DND-41 (cell line): Measurements from ENCODE around the gene UVSSA.

ENCODE experiments used
- ATAC-seq: fragments of 200-7000 bp; cut with Tn5 transposase; 3 replicates; pipeline ENCODE4 v1.9.1; 2021; ENCODE audit warnings: low read depth; ENCODE audit not compliant: insufficient read depth
- DNase-seq: peaks from one replicate; pipeline ENCODE4 v3.0.0-alpha.2; 2020
- H2AFZ ChIP-seq: 2 replicates; pipeline ENCODE4 v1.6.0; 2012; ENCODE audit warnings: low read depth, low read length
- H3K27ac ChIP-seq: 2 replicates; pipeline ENCODE4 v1.5.1; 2012; ENCODE audit warnings: low read length, inconsistent platforms
- H3K27me3 ChIP-seq: fragments of 200-600 bp; sonication (generic); 2 replicates; pipeline ENCODE4 v1.6.0; 2012; ENCODE audit warnings: low read length, mild to moderate bottlenecking, inconsistent platforms; ENCODE audit not compliant: insufficient read depth, poor library complexity
- H3K36me3 ChIP-seq: 2 replicates; pipeline ENCODE4 v1.5.1; 2012; ENCODE audit warnings: low read length, inconsistent platforms; ENCODE audit not compliant: insufficient read depth
- H3K4me1 ChIP-seq: 2 replicates; pipeline ENCODE4 v1.5.1; 2012; ENCODE audit warnings: mild to moderate bottlenecking, low read length; ENCODE audit not compliant: insufficient read depth
- H3K4me2 ChIP-seq: 2 replicates; pipeline ENCODE4 v1.6.0; 2012; ENCODE audit warnings: mild to moderate bottlenecking, moderate library complexity, low read length, inconsistent platforms; ENCODE audit not compliant: insufficient read depth
- H3K4me3 ChIP-seq, 2 experiments: fragments of 200-600 bp in 1 of 2; shearing (Covaris generic) in 1 of 2; 2 replicates each; pipeline ENCODE4 v1.5.1; 2012 to 2016; ENCODE audit warnings: inconsistent platforms in 2 of 2, low read length in 2 of 2, mild to moderate bottlenecking in 2 of 2, low read depth in 1 of 2, moderate library complexity in 1 of 2
- H3K79me2 ChIP-seq: 2 replicates; pipeline ENCODE4 v1.6.0; 2012; ENCODE audit warnings: low read length, inconsistent platforms; ENCODE audit not compliant: insufficient read depth
- H3K9ac ChIP-seq: 2 replicates; pipeline ENCODE4 v1.6.0; 2012; ENCODE audit warnings: low read depth, mild to moderate bottlenecking, inconsistent platforms, low read length, moderate library complexity
- H3K9me3 ChIP-seq: 2 replicates; pipeline ENCODE4 v1.5.1; 2012; ENCODE audit warnings: low read length, moderate library complexity, mild to moderate bottlenecking, inconsistent platforms; ENCODE audit not compliant: insufficient read depth, severe bottlenecking
- H4K20me1 ChIP-seq: 2 replicates; pipeline ENCODE4 v1.6.0; 2012; ENCODE audit warnings: low read length; ENCODE audit not compliant: insufficient read depth
- EZH2 ChIP-seq: IDR thresholded peaks from 3 replicates; pipeline ENCODE4 v1.6.1; 2012; ENCODE audit warnings: borderline replicate concordance, low read depth, mild to moderate bottlenecking, moderate library complexity, low read length, inconsistent platforms; ENCODE audit not compliant: severe bottlenecking
- TF ChIP-seq, protein P1 (sequence below): IDR thresholded peaks from 2 replicates; pipeline ENCODE4 v1.5.1; 2012; ENCODE audit warnings: borderline replicate concordance, low read length, moderate library complexity, mild to moderate bottlenecking; ENCODE audit not compliant: poor library complexity, severe bottlenecking; ENCODE audit errors: extremely low read depth

Gene UVSSA

DNA sequence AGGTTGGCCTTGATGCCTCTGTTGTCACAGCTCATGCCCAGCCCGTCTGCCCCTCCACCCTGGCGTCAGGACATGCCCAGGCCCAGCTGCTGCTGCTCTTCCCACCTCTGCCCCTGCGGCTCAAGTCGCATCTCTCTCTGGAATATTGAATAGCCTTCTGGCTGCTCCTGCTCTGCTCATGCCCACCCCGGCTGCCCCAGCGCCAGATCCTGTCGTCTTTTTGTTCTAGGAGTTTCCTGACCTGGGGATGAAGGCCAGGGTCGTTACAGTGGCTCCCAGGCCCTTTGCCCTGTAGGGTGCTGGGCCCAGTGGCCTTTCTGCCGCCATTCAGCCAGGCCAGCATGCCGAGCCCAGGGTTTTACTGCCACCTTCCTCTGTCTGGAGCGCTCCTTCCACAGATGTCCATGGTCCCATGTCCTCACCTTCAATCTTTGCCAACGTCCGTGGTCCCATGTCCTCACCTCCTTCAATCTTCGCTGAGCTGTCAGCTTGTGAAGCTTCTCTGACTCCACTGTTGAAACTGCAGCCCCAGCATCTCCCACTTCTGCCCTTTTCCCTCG, 47.6 kb upstream of the UVSSA start:
- no peak overlapping the region for H3K9ac ChIP-seq
- H3K27me3 ChIP-seq = no peaks in the 10 kb centered on the region
- H3K4me1 ChIP-seq = no peaks in the 10 kb centered on the region
- no peak overlapping the region for H3K4me3 ChIP-seq
- no peak overlapping the region for H2AFZ ChIP-seq
- peaks cover 54% of the 10 kb centered on the region for H3K36me3 ChIP-seq
- H3K27ac ChIP-seq = no peak overlapping the region
- no peak for ATAC-seq
- H4K20me1 ChIP-seq = peaks cover 77% of the 10 kb centered on the region
- no peak for TF ChIP-seq EZH2
- TF ChIP-seq, protein P1, sequence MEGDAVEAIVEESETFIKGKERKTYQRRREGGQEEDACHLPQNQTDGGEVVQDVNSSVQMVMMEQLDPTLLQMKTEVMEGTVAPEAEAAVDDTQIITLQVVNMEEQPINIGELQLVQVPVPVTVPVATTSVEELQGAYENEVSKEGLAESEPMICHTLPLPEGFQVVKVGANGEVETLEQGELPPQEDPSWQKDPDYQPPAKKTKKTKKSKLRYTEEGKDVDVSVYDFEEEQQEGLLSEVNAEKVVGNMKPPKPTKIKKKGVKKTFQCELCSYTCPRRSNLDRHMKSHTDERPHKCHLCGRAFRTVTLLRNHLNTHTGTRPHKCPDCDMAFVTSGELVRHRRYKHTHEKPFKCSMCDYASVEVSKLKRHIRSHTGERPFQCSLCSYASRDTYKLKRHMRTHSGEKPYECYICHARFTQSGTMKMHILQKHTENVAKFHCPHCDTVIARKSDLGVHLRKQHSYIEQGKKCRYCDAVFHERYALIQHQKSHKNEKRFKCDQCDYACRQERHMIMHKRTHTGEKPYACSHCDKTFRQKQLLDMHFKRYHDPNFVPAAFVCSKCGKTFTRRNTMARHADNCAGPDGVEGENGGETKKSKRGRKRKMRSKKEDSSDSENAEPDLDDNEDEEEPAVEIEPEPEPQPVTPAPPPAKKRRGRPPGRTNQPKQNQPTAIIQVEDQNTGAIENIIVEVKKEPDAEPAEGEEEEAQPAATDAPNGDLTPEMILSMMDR = no peak
- no peaks in the 10 kb centered on the region for H3K9me3 ChIP-seq
- H3K79me2 ChIP-seq = peaks cover 96% of the 10 kb centered on the region
- no peak overlapping the region for H3K4me2 ChIP-seq
- DNase-seq = no peak

DNA sequence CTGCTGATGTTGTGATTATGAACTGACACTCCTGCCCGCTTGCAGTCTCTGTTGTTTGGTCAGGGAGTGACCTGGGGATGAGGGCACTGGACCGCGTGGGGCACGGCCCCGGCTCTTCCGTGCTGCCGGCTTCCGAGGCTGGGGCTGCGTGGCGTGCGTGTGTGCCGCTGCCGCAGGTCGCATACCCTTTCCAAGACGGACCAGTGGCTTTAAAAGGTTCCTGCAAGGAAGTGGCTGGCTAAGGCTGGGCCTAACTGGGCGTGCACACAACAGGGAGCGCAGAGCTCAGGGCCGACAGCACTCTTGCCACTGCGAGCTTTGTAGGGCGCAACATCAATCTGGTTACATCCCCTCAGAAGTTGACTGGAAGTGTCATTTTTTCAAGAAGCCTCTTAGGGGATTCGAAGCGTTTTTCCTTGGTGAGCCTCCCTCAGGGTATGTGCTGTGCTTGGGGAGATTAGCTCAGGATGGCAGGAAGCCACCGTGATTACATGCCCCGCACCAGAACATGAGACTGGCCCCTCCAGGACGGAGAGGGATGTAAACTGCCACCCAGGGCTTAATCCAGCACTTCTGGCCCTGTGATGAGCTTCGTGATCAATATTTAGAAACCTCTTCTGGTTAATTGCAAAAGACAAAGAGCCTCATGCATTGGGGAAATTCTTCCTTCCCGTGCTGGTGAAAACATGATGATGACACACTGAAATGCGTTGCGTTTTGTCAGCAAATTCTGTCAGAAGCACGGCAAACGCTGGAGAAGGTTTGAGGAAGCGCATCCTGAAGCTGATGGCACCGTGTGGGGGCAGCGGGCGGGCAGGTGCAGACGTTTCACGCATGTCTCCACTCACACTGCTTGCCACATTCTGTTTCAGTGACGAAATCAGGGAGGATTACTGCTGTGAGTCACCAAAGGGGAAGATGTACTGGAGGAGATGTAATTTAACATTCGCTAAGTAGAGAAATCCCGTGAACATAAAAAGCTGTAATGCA, 46.2 kb upstream of the UVSSA start:
- H3K27me3 ChIP-seq = no peaks in the 10 kb centered on the region
- H3K4me3 ChIP-seq = no peak overlapping the region
- DNase-seq (no peak), ATAC-seq (no peak)
- no peak overlapping the region for H3K27ac ChIP-seq
- peaks cover 95% of the 10 kb centered on the region for H3K79me2 ChIP-seq
- no peaks in the 10 kb centered on the region for H3K9me3 ChIP-seq
- H2AFZ ChIP-seq = no peak overlapping the region
- H3K4me1 ChIP-seq = no peaks in the 10 kb centered on the region
- H3K36me3 ChIP-seq = peaks cover 63% of the 10 kb centered on the region
- H4K20me1 ChIP-seq = peaks cover 74% of the 10 kb centered on the region
- no peak overlapping the region for H3K9ac ChIP-seq
- no peak overlapping the region for H3K4me2 ChIP-seq
- no peak for TF ChIP-seq EZH2

DNA sequence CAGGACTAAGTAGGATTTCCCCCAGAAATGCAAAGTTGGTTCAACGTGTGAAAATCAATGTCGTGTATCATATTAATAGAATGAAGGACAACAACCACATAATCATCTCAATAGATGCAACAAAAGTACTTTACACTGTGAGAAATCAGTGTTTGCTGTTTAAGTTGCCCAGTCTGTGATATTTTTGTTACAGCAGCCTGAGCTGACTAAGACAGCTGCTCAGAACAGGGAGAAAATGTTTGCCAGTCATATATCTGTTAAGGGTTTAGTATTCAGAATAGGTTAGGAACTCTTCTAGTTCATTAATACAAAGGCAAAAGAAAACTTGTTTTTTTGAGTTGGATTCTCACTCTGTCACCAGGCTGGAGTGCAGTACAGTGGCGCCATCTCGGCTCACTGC, 44.8 kb upstream of the UVSSA start:
- H3K4me1 ChIP-seq = no peaks in the 10 kb centered on the region
- no peak overlapping the region for H3K27ac ChIP-seq
- TF ChIP-seq, protein P1 = no peak
- no peak for TF ChIP-seq EZH2
- DNase-seq (no peak), ATAC-seq (no peak)
- H2AFZ ChIP-seq = no peak overlapping the region
- no peaks in the 10 kb centered on the region for H3K27me3 ChIP-seq
- no peak overlapping the region for H3K4me2 ChIP-seq
- no peak overlapping the region for H3K9ac ChIP-seq
- H3K79me2 ChIP-seq = peaks cover 97% of the 10 kb centered on the region
- peaks cover 57% of the 10 kb centered on the region for H3K36me3 ChIP-seq
- no peak overlapping the region for H3K4me3 ChIP-seq
- peaks cover 76% of the 10 kb centered on the region for H4K20me1 ChIP-seq
- H3K9me3 ChIP-seq = no peaks in the 10 kb centered on the region

DNA sequence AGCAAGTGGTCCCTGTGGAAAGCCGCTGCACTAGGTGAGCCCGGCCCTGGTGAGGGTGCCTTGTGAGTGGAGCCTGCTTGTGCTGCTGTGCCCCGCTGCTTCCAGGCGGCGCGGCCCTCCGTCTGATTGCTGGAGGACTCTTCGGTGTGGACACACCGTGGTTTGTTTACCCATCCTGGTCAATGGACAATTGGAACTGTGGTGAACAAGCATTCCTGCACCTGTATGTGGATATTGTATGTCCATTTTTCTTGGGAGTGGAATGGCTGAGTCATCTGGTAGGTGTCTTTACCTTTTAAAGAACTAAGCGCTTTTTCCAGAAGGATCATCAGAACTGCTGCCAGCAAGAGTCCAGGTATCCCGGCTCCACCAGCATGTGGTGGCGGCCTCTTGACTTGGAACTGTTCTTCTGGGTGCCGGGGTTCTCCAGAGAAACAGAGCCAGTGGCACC, 41.7 kb upstream of the UVSSA start:
- Histone ChIP-seq H4K20me1 (peaks cover 78% of the 10 kb centered on the region), H3K79me2 (peaks cover 97% of the 10 kb centered on the region), H2AFZ (no peak overlapping the region), H3K27ac (no peak overlapping the region), H3K4me1 (no peaks in the 10 kb centered on the region), H3K9me3 (no peaks in the 10 kb centered on the region), H3K9ac (no peak overlapping the region), H3K36me3 (peaks cover 43% of the 10 kb centered on the region), H3K4me3 (no peak overlapping the region), H3K27me3 (no peaks in the 10 kb centered on the region), H3K4me2 (no peak overlapping the region)
- DNase-seq (no peak), ATAC-seq (no peak)
- TF ChIP-seq, protein P1 = no peak
- no peak for TF ChIP-seq EZH2
